Peyer's patch (tissue), 4 donors: ENCODE measurements around the gene TPRX1.

Source experiments
- CTCF ChIP-seq, 6 experiments: fragments of 450-650 bp in 4 of 6; fragments of 200-600 bp in 2 of 6; sonication (generic) in 1 of 6; IDR thresholded peaks; one replicate each; pipeline ENCODE4 v1.5.1; 2017 to 2019; ENCODE audit warnings: antibody characterized with exemption in 6 of 6, mild to moderate bottlenecking in 3 of 6, moderate library complexity in 1 of 6
- POLR2A ChIP-seq, 2 donors: fragments of 450-650 bp; IDR thresholded peaks; one replicate each; pipeline ENCODE4 v1.5.1; 2017; ENCODE audit warnings: antibody characterized with exemption in 2 of 2, mild to moderate bottlenecking in 2 of 2, moderate library complexity in 2 of 2

GRCh38 chr19:47794526-47794925, 9.8 kb downstream of the TPRX1 start:
- TF ChIP-seq CTCF (IDR thresholded peaks at IDR 0.05) (no peak), POLR2A (IDR thresholded peaks at IDR 0.05) (no peak)
